Stromal cell of bone marrow (primary cell): ENCODE results near the gene OR2F1.

Source experiments
- DNase-seq: peaks from one replicate; pipeline ENCODE4 v3.0.0-alpha.2; 2012; ENCODE audit warnings: low read depth

The OR2F1 gene

GRCh38 chr7:143954135-143954534, 509 bp upstream of the OR2F1 start:
- DNase-seq, result no peak

GRCh38 chr7:143958781-143959180, 4.1 kb downstream of the OR2F1 start:
- no peak for DNase-seq

DNA sequence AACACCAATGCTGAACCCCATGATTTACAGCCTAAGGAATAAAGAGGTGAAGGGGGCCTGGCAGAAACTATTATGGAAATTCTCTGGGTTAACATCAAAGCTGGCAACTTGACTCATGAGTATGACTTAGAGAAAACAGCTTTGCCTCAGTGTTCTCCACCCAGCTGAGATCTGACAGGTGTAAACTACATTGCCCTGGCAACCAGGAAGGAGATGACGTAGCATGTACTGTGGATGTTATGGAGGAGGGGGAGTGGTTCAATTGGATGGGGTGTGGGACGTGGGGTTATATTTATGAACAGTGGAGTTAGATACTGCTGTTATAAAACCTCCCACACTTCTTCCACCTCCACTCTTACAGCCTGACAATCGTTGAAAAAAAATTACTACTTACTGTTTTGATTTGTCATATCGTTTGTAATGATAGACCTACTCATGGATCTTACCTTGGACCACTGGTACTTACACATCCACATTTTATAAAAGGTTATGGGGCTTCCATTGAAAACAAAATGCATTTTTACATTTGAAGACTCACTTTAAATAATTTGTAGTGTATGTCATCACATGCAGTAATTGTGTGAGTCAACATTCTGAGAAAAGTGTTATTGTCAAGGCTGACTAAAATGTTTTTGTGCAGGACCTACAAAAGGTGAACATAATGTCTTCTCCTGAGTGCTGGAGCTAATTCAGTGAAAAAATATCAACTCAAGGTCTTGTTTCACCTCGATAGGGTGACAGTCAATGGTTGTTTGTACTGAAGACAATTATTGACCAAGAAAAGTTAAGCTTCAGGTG, 6.4 kb downstream of the OR2F1 start:
- no peak for DNase-seq

DNA sequence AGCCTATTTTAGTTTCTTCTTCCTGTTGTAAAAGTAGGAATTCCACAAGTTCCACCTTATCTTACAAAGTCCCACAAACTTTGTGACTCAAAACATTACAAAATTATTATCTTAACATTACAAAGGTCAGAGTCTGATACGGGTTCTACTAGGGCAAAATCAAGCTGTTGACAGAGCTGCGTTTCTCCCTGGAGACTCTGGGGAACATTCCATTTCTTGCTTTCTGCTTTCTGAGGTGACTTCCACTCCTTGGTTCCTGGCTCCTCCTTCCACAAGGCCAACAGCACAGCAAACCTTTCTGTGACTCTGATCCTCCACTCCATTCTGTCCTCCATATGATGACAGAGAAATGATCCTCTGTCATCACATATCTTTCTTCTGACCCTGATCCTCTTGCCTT, 10.6 kb downstream of the OR2F1 start:
- DNase-seq, result no peak

GRCh38 chr7:143967398-143967797, 12.8 kb downstream of the OR2F1 start:
- no peak for DNase-seq

DNA sequence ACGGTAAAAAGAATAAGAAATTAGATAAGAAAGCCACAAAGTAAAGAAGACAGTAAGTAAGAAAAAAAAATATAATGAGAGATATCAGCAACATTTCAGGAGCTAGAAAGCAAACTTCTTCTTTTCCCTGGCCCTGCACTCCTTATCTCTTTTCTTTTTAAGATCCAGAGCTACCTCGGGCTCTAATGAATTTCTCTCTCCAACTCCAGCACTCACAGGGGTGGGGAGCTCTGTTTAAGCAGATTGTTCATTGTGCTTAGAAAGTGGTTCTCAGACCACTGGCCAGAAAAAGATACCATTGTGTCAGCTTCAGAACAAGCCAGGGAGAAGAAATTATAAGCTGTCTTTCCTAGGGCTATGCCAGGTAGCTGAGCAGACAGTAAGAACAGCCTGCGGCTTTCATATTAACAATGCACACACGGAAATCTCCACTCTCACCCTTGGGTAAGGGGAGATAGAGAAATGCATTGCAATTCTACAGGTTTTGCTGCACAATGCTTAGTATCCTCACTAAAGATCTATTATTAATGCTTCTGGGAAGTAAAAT, 19.3 kb downstream of the OR2F1 start:
- no peak for DNase-seq

- DNase-seq, result no peak
Measured at GRCh38 chr7:143974459-143974858, 19.8 kb downstream of the OR2F1 start.

- DNase-seq, result no peak
Measured at GRCh38 chr7:143975617-143976016, 21.0 kb downstream of the OR2F1 start.

DNA sequence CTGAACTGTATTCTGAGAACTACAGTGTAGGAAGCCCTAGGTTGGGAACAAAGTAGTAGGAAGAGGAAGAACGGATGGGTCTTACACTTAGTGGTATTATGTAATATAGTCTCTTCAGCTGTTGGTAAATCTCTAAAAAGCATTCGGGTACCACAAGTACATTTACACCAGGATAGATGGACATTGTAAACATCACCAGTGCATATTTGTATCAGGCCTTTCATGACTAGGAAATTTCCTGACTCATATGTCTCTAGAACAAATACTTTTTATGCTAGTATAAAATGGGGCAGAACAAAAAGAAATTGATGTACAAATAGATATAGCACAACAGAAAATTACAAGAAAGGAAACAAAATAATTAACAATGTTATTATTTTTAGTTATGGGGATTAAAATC, 23.9 kb downstream of the OR2F1 start:
- DNase-seq, result no peak

GRCh38 chr7:143979359-143979758, 24.7 kb downstream of the OR2F1 start:
- peak; percentile 16 for DNase-seq

GRCh38 chr7:143979998-143980397, 25.4 kb downstream of the OR2F1 start:
- DNase-seq, result no peak

- DNase-seq, result no peak
Measured at GRCh38 chr7:143980746-143981510, 26.3 kb downstream of the OR2F1 start.

- DNase-seq, result no peak
Measured at GRCh38 chr7:143983960-143984359, 29.3 kb downstream of the OR2F1 start.

- no peak for DNase-seq
Measured at GRCh38 chr7:143987513-143987912, 32.9 kb downstream of the OR2F1 start.

GRCh38 chr7:143988976-143989745, 34.5 kb downstream of the OR2F1 start:
- DNase-seq, result peak; percentile 47

DNA sequence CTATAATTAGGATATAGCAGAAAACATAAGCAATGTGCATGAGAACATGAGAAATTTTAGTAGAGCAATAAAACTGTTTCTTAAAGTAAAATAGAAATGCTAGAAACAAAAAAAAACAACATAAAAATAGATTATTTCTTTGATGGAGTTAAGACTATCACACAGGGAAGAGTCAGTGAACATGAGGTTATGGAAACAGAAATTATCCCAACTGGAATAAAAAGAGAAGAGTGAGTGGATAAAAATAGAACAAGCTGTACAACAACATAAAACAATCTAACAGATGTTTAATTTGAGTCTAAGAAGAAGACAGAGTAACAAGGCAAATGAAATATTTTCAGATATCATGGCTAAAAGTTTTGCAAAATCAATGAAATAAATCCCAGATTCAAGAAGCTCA, 38.0 kb downstream of the OR2F1 start:
- no peak for DNase-seq

DNA sequence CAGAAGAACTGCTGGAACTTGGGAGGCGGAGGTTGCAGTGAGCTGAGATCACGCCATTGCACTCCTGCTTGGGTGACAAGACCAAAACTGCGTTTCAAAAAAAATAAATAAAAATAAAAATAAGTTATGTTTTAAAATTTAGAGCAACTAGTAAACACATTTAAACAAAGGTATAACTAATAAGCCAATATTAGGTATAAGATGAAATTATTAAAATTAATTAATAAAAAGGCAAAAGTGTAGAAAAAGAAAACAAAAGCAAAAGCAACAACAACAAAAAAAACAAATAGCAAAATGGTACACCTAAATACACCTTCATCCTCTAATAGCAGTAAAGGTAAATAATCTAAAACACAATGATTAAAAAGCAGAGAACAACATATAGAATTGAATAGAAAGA, 39.3 kb downstream of the OR2F1 start:
- DNase-seq, result no peak

DNA sequence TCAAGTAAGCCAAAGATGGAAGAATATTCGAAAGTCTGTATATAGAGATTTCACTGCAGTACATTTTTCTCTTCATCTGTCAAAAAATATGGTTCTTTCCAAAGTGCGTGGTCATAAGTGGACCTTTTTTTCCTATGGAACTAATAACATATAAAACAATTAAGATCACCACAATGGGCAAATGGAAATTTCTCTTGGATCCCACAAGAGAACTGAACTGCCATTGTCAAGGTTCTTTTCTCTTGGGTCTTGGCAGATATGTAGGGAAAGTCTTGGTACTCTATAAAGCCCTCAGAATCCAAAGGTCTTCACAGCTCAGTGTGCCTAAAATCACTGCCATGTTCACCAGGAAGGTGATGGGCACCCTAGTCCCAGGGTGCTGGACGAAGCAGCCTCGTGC, 45.4 kb downstream of the OR2F1 start, which contains the start of gene OR6B1:
Gene OR6B1 (plus strand): TSS at position 301 of the 400 bp plus-strand sequence. CDS start 3,677 bp downstream, outside the sequence.
- DNase-seq, result no peak

GRCh38 chr7:144001543-144001942, 46.9 kb downstream of the OR2F1 start:
- DNase-seq, result peak; percentile 3

- no peak for DNase-seq
Measured at GRCh38 chr7:144004703-144005102, 50.1 kb downstream of the OR2F1 start.

GRCh38 chr7:144006029-144006691, 51.5 kb downstream of the OR2F1 start:
- no peak for DNase-seq

DNA sequence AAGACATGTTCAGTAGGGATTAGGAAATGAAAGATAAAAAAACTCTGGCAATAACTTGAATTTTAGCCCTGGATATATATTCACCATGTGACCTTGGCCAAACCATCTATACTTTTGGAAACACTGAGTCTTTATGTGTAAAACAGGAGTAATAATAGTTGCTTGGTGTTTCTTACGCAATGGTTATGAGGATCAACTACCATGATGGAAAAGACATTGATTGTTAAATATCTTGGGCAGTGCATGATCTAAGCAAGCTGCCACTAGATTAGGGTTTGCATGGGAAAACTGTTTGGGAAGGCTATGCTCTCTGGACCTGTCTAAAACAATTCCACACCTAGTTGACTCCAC, 52.0 kb downstream of the OR2F1 start:
- DNase-seq, result no peak
